ENCODE measurements around the gene MAN1A1.

Gene MAN1A1

DNA sequence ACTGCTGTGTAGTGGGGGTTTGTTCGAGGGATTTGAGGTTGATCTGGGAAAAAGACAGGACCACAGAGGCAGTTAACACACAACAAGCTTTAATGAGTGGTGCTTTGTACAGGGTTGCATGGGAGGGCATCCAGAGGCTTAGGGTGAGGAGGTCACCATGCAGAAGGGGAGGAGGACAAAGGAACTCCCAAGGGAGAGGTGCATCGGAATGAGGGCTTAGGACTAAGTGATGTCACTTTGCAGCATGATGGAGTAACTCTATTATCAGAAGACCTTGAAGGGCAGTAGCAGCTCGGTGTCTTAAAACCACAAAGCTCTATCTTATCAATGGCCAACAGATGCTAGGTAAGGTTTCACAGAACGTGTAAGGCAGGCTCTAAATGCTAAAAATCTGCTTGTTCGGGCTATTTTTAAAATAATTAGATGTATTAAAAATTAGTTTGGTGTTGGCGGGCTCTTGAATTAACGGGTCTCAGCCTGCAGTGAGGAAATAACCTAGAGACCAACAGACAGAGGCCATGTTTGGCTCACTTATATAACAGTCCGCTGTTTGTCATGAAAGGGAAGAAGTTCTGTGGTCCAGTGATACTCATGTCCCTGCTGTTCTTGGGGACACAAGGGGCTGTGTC lies 37.9 kb downstream of the MAN1A1 start:
- TF ChIP-seq CTBP1 (IDR thresholded peaks at IDR 0.05; ENCODE audit: borderline replicate concordance), result no peak
- TF ChIP-seq ELF4 (IDR thresholded peaks at IDR 0.05), result no peak
- no peak for TF ChIP-seq FOXK2 (IDR thresholded peaks at IDR 0.05)
- TF ChIP-seq FOXA1 (IDR thresholded peaks at IDR 0.05), result no peak
- ChIA-PET CTCF (interaction anchor here (1.2 kb wide), 1 partner anchor 163 kb away, joined by 3 read pairs; no protein-coding TSS in a partner anchor), POLR2A (interaction anchor here (1.1 kb wide), 1 partner anchor 11 kb away, joined by 3 read pairs; no protein-coding TSS in a partner anchor)
- DNase-seq (ENCODE audit: extremely low spot score), result no peak

- TF ChIP-seq SUZ12 (IDR thresholded peaks at IDR 0.05) (no peak), NFRKB (IDR thresholded peaks at IDR 0.05) (no peak), LEF1 (IDR thresholded peaks at IDR 0.05; ENCODE audit: borderline replicate concordance) (no peak), L3MBTL2 (conservative IDR thresholded peaks at IDR 0.05) (no peak)
- ChIA-PET CTCF (interaction anchor here (1.2 kb wide), 1 partner anchor 162 kb away, joined by 3 read pairs; no protein-coding TSS in a partner anchor), POLR2A (interaction anchor here (1.1 kb wide), 1 partner anchor 12 kb away, joined by 3 read pairs; no protein-coding TSS in a partner anchor)
- no peak for DNase-seq (ENCODE audit: extremely low spot score)
Measured at GRCh38 chr6:119310486-119311036, 39.0 kb downstream of the MAN1A1 start.

GRCh38 chr6:119308991-119309657 lies 40.4 kb downstream of the MAN1A1 start:
- TF ChIP-seq FOXA1 (IDR thresholded peaks at IDR 0.05) (no peak), ARNT (IDR thresholded peaks at IDR 0.05) (no peak)
- ChIA-PET CTCF (no interaction called here), POLR2A (no interaction called here)
- no peak for DNase-seq (ENCODE audit: extremely low spot score)

- TF ChIP-seq FOXK2 (IDR thresholded peaks at IDR 0.05) (no peak), SUZ12 (IDR thresholded peaks at IDR 0.05) (no peak), LEF1 (IDR thresholded peaks at IDR 0.05; ENCODE audit: borderline replicate concordance) (no peak), L3MBTL2 (conservative IDR thresholded peaks at IDR 0.05) (no peak), TARDBP (IDR thresholded peaks at IDR 0.05) (no peak), CTBP1 (IDR thresholded peaks at IDR 0.05; ENCODE audit: borderline replicate concordance) (no peak), SP1 (IDR thresholded peaks at IDR 0.05) (no peak), BHLHE40 (IDR thresholded peaks at IDR 0.05; ENCODE audit: borderline replicate concordance) (no peak), ZNF384 (IDR thresholded peaks at IDR 0.05) (no peak), HDGF (IDR thresholded peaks at IDR 0.05; ENCODE audit: borderline replicate concordance) (no peak), NFRKB (IDR thresholded peaks at IDR 0.05) (no peak), FOXA1 (IDR thresholded peaks at IDR 0.05) (no peak), ELF4 (IDR thresholded peaks at IDR 0.05) (no peak), ARNT (IDR thresholded peaks at IDR 0.05) (no peak), FOXM1 (IDR thresholded peaks at IDR 0.05; ENCODE audit: borderline replicate concordance) (no peak)
- TF ChIP-seq, protein P1, sequence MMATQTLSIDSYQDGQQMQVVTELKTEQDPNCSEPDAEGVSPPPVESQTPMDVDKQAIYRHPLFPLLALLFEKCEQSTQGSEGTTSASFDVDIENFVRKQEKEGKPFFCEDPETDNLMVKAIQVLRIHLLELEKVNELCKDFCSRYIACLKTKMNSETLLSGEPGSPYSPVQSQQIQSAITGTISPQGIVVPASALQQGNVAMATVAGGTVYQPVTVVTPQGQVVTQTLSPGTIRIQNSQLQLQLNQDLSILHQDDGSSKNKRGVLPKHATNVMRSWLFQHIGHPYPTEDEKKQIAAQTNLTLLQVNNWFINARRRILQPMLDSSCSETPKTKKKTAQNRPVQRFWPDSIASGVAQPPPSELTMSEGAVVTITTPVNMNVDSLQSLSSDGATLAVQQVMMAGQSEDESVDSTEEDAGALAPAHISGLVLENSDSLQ (IDR thresholded peaks at IDR 0.05), result no peak
- no peak for DNase-seq (ENCODE audit: extremely low spot score)
- ChIA-PET POLR2A (no interaction called here), CTCF (no interaction called here)
Measured at GRCh38 chr6:119308048-119308570, 41.5 kb downstream of the MAN1A1 start.

DNA sequence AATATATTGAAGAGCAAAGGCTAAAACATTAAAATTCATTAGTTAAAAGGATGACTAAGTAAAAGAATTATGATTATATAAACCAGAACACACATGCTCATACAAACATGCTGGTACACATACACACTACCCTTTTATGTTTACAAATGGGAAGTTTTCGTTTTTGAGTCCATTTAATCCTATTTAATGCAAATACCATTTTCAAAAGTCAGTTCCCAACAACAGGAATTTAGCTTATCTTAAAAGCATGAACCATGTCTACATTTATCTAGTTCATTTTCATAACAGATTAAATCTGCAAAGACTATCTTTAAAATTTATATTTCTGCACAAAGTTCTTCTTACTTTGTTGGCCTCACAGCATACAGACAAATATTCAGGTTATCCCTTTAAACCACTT lies 42.5 kb downstream of the MAN1A1 start:
- TF ChIP-seq, protein P1 (IDR thresholded peaks at IDR 0.05), result no peak
- TF ChIP-seq L3MBTL2 (conservative IDR thresholded peaks at IDR 0.05), result no peak
- no peak for DNase-seq (ENCODE audit: extremely low spot score)
- ChIA-PET POLR2A (no interaction called here), CTCF (no interaction called here)

- DNase-seq (ENCODE audit: extremely low spot score), result no peak
- POLR2A ChIA-PET, result no interaction called here
- CTCF ChIA-PET, result interaction anchor here (0.7 kb wide), 1 partner anchor 88 kb away, joined by 3 read pairs; no protein-coding TSS in a partner anchor
- no peak for TF ChIP-seq SUZ12 (IDR thresholded peaks at IDR 0.05)
- no peak for TF ChIP-seq FOXK2 (IDR thresholded peaks at IDR 0.05)
- no peak for TF ChIP-seq LEF1 (IDR thresholded peaks at IDR 0.05; ENCODE audit: borderline replicate concordance)
- TF ChIP-seq TARDBP (IDR thresholded peaks at IDR 0.05), result no peak
- TF ChIP-seq L3MBTL2 (conservative IDR thresholded peaks at IDR 0.05), result no peak
- no peak for TF ChIP-seq ZNF384 (IDR thresholded peaks at IDR 0.05)
- TF ChIP-seq CTBP1 (IDR thresholded peaks at IDR 0.05; ENCODE audit: borderline replicate concordance), result no peak
Measured at GRCh38 chr6:119306396-119306968, 43.1 kb downstream of the MAN1A1 start.
